AG08396 (cell line): ENCODE data around the gene PDZRN4.
"Not testable (repeated sequence)": the region's sequence is repeated elsewhere in the genome, so short reads cannot be mapped to it uniquely, and the experiment has no call there.

Experiments used
- DNase-seq: peaks from one replicate; pipeline ENCODE4 v3.0.0; 2012; ENCODE audit warnings: low spot score, mixed read lengths

Gene PDZRN4

DNA sequence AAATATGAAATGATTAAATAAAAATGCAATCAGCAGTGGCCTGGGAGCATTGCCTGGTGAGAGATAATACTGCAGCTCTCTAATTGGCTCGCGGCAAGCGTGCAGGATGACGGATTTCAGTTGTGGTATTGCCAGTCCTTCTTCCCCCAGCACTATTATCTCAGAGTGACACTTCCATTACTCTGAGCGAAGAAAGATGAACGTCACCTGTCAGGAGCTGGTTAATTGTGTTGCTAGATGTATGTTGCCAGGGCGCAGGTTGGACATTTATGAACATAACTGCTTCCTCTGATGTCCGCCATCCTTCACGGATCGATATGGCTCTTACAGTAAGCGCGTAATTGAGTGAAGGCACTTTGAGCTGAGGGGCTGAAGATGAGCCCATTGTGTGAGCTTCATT lies 374.9 kb downstream of the PDZRN4 start:
- no peak for DNase-seq

GRCh38 chr12:41564816-41565215 lies 376.7 kb downstream of the PDZRN4 start:
- DNase-seq = no peak

- DNase-seq = no peak
Measured at GRCh38 chr12:41566703-41567102, 378.6 kb downstream of the PDZRN4 start.

DNA sequence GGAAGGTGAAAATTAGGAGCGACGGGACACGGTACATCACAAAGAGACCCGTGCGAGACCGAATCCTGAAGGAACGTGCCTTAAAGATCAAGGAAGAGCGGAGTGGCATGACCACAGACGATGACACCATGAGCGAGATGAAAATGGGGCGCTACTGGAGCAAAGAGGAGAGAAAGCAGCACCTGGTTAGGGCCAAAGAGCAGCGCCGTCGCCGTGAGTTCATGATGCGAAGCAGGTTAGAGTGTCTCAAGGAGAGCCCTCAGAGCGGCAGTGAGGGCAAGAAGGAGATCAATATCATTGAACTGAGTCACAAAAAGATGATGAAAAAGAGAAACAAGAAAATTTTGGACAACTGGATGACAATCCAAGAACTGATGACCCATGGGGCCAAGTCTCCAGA lies 385.3 kb downstream of the PDZRN4 start:
- DNase-seq = no peak

DNA sequence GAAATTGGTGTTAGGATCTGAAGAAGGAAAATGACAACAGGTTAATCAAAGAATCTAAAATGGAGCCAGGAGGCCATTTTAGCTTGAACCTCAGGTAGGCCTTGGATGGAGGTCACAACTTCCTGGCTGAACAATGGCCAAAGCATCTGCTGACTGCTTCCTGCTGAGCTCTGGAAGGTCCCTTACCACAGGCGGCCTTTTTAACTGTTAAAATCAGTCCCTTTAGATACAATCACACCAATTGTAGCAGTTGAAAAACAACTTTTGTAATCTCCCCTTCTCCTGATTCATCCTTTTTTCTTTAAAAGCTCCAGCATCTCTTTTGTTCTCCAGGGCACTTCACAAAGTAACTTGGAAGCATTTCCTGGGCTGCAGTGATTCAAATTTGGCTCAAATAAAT lies 388.8 kb downstream of the PDZRN4 start:
- DNase-seq = no peak

DNA sequence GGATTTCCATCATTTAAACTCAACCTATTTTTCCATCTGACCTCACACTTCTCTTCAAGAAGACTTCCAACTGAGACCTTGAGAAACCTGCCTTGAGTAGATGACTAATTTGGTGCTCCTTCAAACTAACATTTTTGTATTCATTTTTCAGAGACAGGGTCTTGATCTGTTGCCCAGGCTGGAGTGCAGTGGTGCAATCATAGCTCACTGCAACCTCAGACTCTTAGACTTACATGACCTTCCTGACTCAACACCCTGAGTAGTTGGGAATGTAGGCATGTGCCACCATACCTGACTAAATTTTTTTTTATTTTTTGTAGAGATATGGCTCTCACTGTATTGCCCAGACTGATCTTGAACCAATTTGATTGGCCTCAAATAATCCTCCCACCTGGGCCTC lies 389.9 kb downstream of the PDZRN4 start:
- no peak for DNase-seq

DNA sequence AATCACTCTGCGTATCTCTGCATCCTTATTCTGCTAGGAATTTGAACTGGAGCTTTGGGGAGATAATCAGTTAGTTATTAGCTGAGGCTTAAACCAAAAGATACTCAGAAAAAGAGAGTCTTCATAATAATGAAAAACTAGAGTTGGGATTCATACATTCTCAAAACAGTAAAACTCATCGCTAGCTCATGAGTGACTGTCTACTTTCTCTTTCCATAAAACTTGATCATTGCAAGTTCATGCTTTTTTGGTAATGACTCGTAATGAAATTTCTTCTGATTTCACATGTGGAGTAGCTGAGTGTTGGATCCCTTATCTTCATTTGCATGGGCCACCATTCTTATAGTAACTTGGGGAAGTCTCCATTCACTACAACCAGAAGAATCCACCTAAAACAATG lies 397.7 kb downstream of the PDZRN4 start:
- DNase-seq = no peak

DNA sequence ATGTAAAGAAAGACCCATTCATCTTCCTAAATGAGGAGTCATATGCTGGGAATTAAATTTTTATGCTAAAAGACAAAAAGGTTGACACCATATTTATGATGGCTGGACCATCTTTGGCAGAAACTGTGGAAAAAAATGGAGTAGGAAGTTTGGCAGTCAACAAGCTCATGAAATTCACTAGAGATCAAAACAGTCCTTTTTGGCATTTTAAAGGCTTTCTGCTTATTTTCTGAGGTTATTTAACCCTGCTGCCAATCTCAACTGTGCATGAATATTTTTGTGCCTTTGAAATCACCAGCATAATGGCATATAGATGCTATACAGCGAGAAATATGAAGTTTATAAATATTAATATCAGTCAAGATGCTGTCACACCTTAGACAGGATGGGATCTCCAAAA lies 399.5 kb downstream of the PDZRN4 start:
- no peak for DNase-seq

DNA sequence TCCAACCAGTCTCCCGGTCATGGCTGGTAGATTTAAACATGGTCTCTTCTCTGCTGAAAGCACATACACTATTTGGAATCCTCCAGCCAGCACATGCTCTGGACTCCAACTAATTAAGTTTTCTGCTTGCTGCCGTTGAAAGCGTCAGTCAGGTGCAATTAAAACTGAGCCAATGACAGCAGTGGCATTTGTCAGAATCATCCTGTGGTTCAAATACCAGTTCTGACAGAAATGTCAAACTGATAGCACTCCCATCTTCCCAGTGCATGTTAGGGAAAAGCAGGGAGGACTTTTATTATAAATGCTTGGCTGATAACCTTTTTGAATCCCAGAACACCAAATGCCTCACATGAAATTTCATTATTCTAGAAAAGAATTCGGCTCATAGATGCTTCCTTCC lies 401.8 kb downstream of the PDZRN4 start:
- DNase-seq = no peak

- DNase-seq = no peak
Measured at GRCh38 chr12:41596190-41596589, 408.1 kb downstream of the PDZRN4 start.

- DNase-seq = no peak
Measured at GRCh38 chr12:41604830-41605229, 416.7 kb downstream of the PDZRN4 start.

DNA sequence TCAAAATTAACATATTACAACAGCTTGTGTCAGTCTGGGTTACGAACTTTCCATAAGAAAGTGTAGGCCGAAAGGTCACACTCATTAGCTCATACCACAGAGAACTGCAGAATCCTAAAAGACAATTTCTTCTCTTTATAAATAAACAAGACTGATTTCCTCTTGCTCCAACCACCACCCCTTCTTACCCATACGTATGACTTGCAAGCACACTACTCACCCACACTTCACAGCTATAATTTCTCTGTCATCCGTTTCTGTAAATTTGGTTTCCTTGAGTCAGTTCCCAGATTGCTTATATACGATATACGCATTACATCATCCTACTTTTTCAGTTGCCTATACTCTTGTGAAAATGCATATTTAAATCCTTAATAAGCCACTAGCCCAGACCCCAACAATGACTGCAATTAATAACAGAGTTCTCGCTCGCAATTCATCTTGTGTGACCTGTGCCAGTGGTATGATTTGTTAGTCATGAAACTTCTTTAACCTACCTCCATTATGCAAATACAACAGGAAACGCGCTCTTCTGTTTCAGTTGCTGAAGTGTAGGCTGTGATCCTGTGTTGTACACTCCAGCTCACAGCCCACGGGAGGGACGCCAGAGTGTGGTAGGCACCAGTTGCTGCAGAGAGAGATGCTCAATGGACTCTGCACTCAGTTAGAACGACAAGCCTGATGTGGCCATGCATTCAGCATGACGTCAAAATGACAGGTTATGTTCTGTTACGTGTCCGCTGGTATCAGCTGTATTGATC lies 417.6 kb downstream of the PDZRN4 start:
- DNase-seq = no peak

DNA sequence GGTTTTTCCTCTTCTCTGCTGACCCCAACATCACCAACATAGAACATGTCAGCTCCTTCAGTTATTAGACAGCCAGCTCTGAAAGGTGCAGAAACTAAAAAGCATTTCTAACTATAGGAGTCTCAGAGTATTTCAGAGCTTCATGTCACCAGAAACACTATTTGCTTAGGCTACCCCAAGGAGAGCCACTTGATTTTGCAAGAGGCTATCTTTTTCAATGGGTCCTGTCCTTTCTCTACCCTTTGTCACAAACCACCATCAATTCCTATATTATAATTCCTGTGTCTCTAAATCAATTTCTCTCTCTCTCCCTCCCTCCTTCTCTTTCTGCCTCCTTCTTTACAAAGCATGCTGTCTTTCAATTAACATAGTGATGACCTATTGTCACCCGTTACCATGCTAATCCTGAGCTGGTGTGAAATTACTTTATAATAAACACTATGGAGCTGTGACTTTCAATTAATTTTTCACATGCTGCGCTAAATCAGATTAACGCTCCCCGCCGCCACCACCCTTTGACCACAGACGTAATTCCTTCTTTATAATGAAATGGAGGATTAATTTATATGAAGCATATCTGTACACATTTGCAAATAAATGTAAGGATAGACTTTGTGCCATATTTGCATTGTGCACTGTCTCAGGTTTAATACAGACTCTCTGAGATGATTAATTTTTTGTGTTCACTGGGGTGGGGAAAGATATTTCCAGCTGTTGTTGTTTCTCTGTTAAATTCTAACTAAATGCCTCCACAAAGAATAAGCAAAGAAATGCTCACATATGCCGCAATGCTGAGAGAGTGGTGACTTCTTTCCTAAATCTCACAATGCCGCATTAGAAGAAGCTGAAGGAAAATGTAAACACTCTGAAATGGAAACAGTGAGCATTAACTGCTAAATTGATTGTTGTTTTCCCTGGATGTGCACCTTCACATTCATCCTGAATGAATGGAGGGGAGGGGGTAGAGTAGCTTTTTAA lies 418.6 kb downstream of the PDZRN4 start:
- DNase-seq = no peak

DNA sequence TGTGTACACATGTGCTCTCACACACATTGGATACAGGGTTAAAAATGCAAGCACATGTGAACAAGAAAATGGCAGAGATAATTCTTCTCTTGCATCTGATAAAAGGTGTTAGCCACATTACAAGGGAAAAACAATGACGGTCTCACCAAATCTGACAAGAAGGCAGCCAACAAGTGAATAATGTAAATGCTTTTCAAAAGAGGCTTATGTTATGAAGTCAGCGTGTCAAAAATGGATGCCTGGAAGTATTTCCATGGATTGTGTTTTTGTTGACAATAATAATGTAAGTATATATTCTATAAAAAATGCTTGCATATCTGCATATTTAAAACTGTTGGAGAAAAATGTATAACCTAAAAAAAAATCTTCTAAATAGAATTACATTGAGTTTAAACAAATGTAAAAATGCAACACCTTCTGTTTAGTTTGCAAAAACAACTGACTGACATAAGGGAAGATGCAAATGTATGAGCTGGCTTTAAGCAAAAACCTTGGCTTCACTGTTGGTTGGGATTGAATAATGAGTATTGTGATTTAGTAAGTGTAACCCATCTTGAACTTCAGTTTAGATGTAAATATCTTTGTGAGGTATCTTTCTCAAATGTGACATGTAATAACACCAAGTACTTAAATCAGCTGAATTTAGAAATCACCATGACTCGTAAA lies 424.9 kb downstream of the PDZRN4 start:
- DNase-seq = no peak

DNA sequence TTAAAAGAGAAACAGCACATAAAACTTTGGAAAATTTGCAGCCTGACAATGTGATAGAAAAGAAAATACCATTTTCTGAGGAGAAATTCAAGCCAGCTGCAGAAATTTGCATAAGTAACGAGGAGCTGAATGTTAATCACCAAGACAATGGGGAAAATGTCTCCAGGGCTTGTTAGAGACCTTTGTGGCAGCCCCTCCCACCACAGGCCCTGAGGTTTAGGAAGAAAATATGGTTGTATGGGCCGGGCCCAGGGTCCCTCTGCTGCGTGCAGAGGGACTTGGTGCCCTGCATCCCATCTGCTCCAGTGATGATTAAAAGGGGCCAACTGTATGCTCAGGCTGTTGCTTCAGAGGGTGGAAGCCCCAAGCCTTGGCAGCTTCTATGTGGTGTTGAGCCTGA lies 427.1 kb downstream of the PDZRN4 start:
- not testable (repeated sequence) for DNase-seq

GRCh38 chr12:41619705-41620104 lies 431.6 kb downstream of the PDZRN4 start:
- DNase-seq = no peak

DNA sequence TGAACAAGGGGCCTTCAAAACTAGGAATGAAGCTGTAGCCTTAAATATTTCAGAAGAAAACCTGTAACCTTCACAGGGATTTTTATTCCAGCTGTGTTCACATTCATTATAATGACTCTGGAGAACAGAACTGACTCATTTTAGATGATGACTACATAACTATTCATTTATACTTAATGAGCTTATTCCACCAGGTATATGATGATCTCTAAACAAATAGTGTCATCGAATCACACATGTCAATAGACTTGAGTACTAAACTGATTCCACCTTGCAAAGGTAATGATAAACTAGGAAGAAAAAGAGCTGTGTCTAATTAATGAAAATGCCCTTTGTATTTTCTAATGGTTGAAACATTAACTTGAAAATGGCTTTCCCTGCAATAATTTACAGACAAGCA lies 433.2 kb downstream of the PDZRN4 start:
- DNase-seq = no peak
